Chondrocyte (in vitro differentiated cells): ENCODE data around the gene TPBGL. TPM values are rescaled to one million over a fixed set of nuclear protein-coding genes. Genes with fewer than 3 reads are reported as not detected.

ENCODE experiments used
- DNase-seq: peaks from one replicate; pipeline ENCODE4 v3.0.0; 2021; ENCODE audit warnings: mixed read lengths, low spot score
- H3K27ac Mint-ChIP-seq: one replicate; pipeline ENCODE4 v1.8.0; 2021; ENCODE audit warnings: mild to moderate bottlenecking, moderate library complexity, mixed read lengths; ENCODE audit not compliant: unreplicated experiment
- H3K27me3 Mint-ChIP-seq: 2 replicates; pipeline ENCODE4 v1.8.0; 2021; ENCODE audit warnings: low read depth, mixed read lengths
- H3K36me3 Mint-ChIP-seq: 2 replicates; pipeline ENCODE4 v1.8.0; 2021; ENCODE audit warnings: low read depth, mixed read lengths
- H3K4me1 Mint-ChIP-seq: 2 replicates; pipeline ENCODE4 v1.8.0; 2021; ENCODE audit warnings: low read depth, mild to moderate bottlenecking, mixed read lengths
- H3K4me3 Mint-ChIP-seq: one replicate; pipeline ENCODE4 v1.8.0; 2021; ENCODE audit warnings: mild to moderate bottlenecking, moderate library complexity, mixed read lengths; ENCODE audit not compliant: unreplicated experiment
- H3K9me3 Mint-ChIP-seq: 2 replicates; pipeline ENCODE4 v1.8.0; 2021; ENCODE audit warnings: low read depth, mixed read lengths
- long read RNA-seq: library from polyadenylated mRNA; stranded (forward); transcript quantifications from one replicate; pipeline ENCODE4 v2.0.0, GENCODE V29; 2021
- total RNA-seq: library from RNA; stranded (reverse); gene quantifications from 3 replicates; pipeline ENCODE4 v1.2.1, GENCODE V29; 2021
- TF ChIP-seq, protein P1 (sequence below): fragments of 200-600 bp; sonication (generic); IDR thresholded peaks from 2 replicates; pipeline ENCODE4 v1.5.0; 2021; ENCODE audit warnings: antibody characterized with exemption, mild to moderate bottlenecking, moderate library complexity

TPBGL gene
- 0.24 to 0.82 TPM (median 0.74 TPM) in 3 replicates for total RNA-seq
- long read RNA-seq, partial matches to known transcripts = 0 of 1 reads
- long read RNA-seq, other reads (novel, unspliced or antisense) = 0 of 1 reads

DNA sequence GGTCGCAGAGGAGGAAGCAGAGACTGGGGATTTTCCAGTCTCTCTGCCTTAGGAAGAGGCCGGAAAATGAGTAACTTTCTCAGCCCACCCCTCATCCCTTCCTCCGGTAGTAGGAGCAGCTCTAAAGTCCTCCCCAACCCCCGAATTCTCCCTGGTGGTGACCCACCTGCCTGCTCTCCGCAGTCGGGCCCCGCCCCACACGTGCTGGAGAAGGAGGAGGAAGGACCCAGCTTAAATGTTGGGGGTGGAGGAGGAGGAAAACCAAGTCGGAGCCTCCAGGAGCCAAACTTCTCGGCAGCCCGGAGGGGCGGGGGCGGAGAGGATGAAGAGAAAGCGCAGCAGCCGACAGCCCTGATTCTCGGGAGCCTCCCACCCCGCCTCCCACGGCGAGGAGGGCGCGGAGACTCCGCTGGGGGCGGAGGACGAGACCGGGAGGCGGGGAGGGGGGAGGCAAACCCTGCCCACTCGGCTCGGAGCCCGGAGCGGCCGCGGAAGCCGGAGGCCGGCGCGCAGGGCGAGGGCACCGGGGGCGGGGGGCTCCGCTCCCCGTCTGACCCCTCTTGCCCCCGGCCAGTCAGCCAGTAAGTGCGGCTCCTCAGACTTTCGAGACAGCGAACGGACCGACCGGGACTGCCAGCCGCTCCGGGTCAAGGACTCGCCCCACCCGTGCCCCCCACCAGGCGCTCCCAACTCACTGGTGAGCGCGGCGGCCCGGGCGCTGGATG, at the start of gene TPBGL:
TSS of gene TPBGL (plus strand) at position 464 of the 725 bp plus-strand sequence. CDS start 276 bp downstream, outside the sequence.
- no peak within 1 kb of the TSS for H3K27ac Mint-ChIP-seq
- H3K4me3 Mint-ChIP-seq = peak within 1 kb of the TSS; percentile 69
- TF ChIP-seq, protein P1, sequence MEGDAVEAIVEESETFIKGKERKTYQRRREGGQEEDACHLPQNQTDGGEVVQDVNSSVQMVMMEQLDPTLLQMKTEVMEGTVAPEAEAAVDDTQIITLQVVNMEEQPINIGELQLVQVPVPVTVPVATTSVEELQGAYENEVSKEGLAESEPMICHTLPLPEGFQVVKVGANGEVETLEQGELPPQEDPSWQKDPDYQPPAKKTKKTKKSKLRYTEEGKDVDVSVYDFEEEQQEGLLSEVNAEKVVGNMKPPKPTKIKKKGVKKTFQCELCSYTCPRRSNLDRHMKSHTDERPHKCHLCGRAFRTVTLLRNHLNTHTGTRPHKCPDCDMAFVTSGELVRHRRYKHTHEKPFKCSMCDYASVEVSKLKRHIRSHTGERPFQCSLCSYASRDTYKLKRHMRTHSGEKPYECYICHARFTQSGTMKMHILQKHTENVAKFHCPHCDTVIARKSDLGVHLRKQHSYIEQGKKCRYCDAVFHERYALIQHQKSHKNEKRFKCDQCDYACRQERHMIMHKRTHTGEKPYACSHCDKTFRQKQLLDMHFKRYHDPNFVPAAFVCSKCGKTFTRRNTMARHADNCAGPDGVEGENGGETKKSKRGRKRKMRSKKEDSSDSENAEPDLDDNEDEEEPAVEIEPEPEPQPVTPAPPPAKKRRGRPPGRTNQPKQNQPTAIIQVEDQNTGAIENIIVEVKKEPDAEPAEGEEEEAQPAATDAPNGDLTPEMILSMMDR = no peak
- no peaks in the 10 kb centered on the region for H3K9me3 Mint-ChIP-seq
- no peaks in the 10 kb centered on the region for H3K36me3 Mint-ChIP-seq
- peaks cover 15% of the 10 kb centered on the region for H3K4me1 Mint-ChIP-seq
- DNase-seq = peak; percentile 71
- peaks cover 33% of the 10 kb centered on the region for H3K27me3 Mint-ChIP-seq

DNA sequence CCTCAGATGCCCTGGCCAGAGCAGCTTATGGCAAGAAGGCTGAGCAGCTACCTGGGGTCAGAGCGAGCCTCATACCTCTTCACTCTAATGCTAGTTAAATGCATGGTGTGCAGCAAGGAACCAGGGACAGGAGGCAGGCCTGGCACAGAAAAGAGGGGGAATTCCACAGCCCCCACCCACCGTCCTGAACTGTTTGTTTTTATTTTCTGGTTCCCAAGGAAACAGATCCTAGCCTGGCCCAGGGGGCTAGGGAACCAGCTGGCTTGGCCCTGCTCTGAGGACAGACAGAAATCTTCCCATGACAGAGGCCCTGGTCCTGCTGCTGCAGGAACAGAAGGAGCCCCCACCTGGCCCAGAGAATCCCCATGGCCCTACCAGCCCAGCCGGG, 49.2 kb upstream of the TPBGL start:
- H3K4me3 Mint-ChIP-seq = no peak overlapping the region
- DNase-seq = peak; percentile 40
- H3K27ac Mint-ChIP-seq = no peak overlapping the region
- H3K36me3 Mint-ChIP-seq = no peaks in the 10 kb centered on the region
- peaks cover 20% of the 10 kb centered on the region for H3K4me1 Mint-ChIP-seq
- H3K27me3 Mint-ChIP-seq = no peaks in the 10 kb centered on the region
- TF ChIP-seq, protein P1 = no peak
- H3K9me3 Mint-ChIP-seq = no peaks in the 10 kb centered on the region

DNA sequence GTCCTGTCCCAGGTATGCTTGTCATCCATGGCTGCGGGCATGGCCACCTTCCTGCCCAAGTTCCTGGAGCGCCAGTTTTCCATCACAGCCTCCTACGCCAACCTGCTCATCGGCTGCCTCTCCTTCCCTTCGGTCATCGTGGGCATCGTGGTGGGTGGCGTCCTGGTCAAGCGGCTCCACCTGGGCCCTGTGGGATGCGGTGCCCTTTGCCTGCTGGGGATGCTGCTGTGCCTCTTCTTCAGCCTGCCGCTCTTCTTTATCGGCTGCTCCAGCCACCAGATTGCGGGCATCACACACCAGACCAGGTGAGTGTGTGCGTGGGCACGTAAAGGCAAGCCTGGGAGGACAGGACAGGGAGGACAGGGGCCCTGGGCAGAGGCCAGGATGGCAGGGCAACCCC, 47.3 kb upstream of the TPBGL start:
- Mint-ChIP-seq H3K27ac (no peak overlapping the region), H3K4me3 (no peak overlapping the region), H3K4me1 (peaks cover 24% of the 10 kb centered on the region), H3K9me3 (no peaks in the 10 kb centered on the region), H3K36me3 (no peaks in the 10 kb centered on the region), H3K27me3 (no peaks in the 10 kb centered on the region)
- TF ChIP-seq, protein P1 = no peak
- DNase-seq = no peak

GRCh38 chr11:75193711-75194110, 46.9 kb upstream of the TPBGL start:
- Mint-ChIP-seq H3K27ac (no peak overlapping the region), H3K4me3 (no peak overlapping the region), H3K27me3 (no peaks in the 10 kb centered on the region), H3K9me3 (no peaks in the 10 kb centered on the region), H3K36me3 (no peaks in the 10 kb centered on the region), H3K4me1 (peaks cover 24% of the 10 kb centered on the region)
- DNase-seq = no peak
- TF ChIP-seq, protein P1 = no peak

DNA sequence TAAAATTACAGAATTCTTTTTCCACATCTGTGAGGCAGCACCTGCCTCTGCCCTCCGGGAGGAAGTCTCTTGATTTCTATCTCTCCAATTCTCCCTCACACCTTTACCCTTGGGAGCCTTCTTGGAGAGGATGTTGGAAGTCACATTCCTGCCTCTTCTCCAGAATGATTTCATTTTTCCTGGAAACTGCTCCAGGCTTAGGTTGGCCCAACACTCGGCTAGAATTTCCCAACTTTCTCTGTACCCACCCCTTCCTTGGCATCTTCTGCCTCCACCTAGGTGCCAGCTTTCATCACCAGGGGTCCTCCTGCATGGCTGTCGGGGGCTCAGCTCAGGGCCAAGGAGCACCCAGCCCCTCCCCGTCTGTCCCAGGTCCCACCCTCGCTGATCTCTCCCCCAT, 46.4 kb upstream of the TPBGL start:
- Mint-ChIP-seq H3K4me1 (peaks cover 24% of the 10 kb centered on the region), H3K36me3 (no peaks in the 10 kb centered on the region), H3K27me3 (peaks cover 2% of the 10 kb centered on the region), H3K9me3 (no peaks in the 10 kb centered on the region), H3K4me3 (no peak overlapping the region), H3K27ac (no peak overlapping the region)
- TF ChIP-seq, protein P1 = no peak
- DNase-seq = no peak
